ENCODE measurements around the gene PEX26. TPM values are rescaled to one million over a fixed set of nuclear protein-coding genes. Genes with fewer than 3 reads are reported as not detected.

Gene PEX26
- total and polyA plus RNA-seq, 2 experiments from 2014 or later: 4.0 to 48.9 TPM

- ATAC-seq: no peak
Measured at GRCh38 chr22:18154821-18155390, 77.1 kb downstream of the PEX26 start.

More at GRCh38 chr22:18154821-18155390, 77.1 kb downstream of the PEX26 start:
- H3K4me1 Mint-ChIP-seq: peaks cover 34% of the 10 kb centered on the region
- Histone ChIP-seq H2AFZ (no peak overlapping the region), H3K27me3 (ENCODE audit: insufficient read depth) (peaks cover 4% of the 10 kb centered on the region; the same call in 1 of the 2 replicates), H3K27ac (ENCODE audit: low read depth) (no peak overlapping the region), H3K4me2 (no peak overlapping the region), H3K4me3 (no peak overlapping the region), H3K4me1 (ENCODE audit: insufficient read depth) (peaks cover 15% of the 10 kb centered on the region; the same call in 1 of the 2 replicates), H3K79me2 (replicated peaks; ENCODE audit: insufficient read depth) (no peaks in the 10 kb centered on the region), H4K20me1 (replicated peaks; ENCODE audit: insufficient read depth) (no peaks in the 10 kb centered on the region), H3K36me3 (ENCODE audit: insufficient read depth) (no peaks in the 10 kb centered on the region), H3K9me2 (ENCODE audit: insufficient read depth) (no peaks in the 10 kb centered on the region), H3F3A (replicated peaks; ENCODE audit: low read depth) (0 out of 2 replicates have a peak, but pooled peaks cover 4% of the 10 kb centered on the region)
- no peaks in the 10 kb centered on the region for H3K9me3 Mint-ChIP-seq
- H3K36me3 Mint-ChIP-seq (ENCODE audit: low read depth): no peaks in the 10 kb centered on the region; the same call in 1 of the 3 replicates
- H3K27me3 Mint-ChIP-seq (ENCODE audit: insufficient read depth, low read depth, poor library complexity): peaks cover 14% of the 10 kb centered on the region
- TF ChIP-seq NANOG (IDR thresholded peaks at IDR 0.05; ENCODE audit: borderline replicate concordance) (no peak), CTCF (conservative IDR thresholded peaks at IDR 0.05; ENCODE audit: low read depth in 2 of 2) (no peak), JUNB (IDR thresholded peaks at IDR 0.05; ENCODE audit: unreplicated experiment) (no peak), ETS1 (IDR thresholded peaks at IDR 0.05) (no peak), CREB1 (CRISPR knock-in tag; IDR thresholded peaks at IDR 0.05; ENCODE audit: low read depth) (no peak), POLR2AphosphoS5 (IDR thresholded peaks at IDR 0.05; ENCODE audit: low read depth) (no peak), EZH2phosphoT487 (IDR thresholded peaks at IDR 0.05; ENCODE audit: unreplicated experiment) (no peak), EZH2 (IDR thresholded peaks at IDR 0.05; ENCODE audit: low read depth, unreplicated experiment) (no peak), ZNF331 (CRISPR knock-in tag; IDR thresholded peaks at IDR 0.05; ENCODE audit: low read depth) (no peak)
- DNase-seq (ENCODE audit: low spot score): no peak
- no peak overlapping the region for H3K27ac Mint-ChIP-seq
- no peak overlapping the region for H3K4me3 Mint-ChIP-seq

Small RNA genes lying within 50 kb of the gene (small RNA-seq; reads per million reads assigned to genes)
- not detected for gene AC016027.5 (ENCODE audit: low replicate concordance)

Other genes with a start within 250 kb of the PEX26 start
- 28.8 and 33.9 TPM in 2 replicates for gene MICAL3, start 53.4 kb upstream of the PEX26 start, total RNA-seq (2014; rRNA removed; shearing (Covaris generic))
- 10.1 and 11.4 TPM in 2 replicates for gene MICAL3, start 53.4 kb upstream of the PEX26 start, polyA plus RNA-seq (2016; fragmentation: Nextera tagmentation; extraction: Ambion mirVana)
- gene TUBA8, start 32.8 kb downstream of the PEX26 start, total RNA-seq (2014; rRNA removed; shearing (Covaris generic)): 0.31 TPM in 1 of 2 replicates, not detected in the other
- 0.48 and 0.64 TPM in 2 replicates for gene TUBA8, start 32.8 kb downstream of the PEX26 start, polyA plus RNA-seq (2016; fragmentation: Nextera tagmentation; extraction: Ambion mirVana)
- gene USP18, start 72.2 kb downstream of the PEX26 start, total RNA-seq (2014; rRNA removed; shearing (Covaris generic)): 4.4 and 6.5 TPM in 2 replicates
- gene USP18, start 72.2 kb downstream of the PEX26 start, polyA plus RNA-seq (2016; fragmentation: Nextera tagmentation; extraction: Ambion mirVana): 3.8 and 4.2 TPM in 2 replicates

Data from GM23338 (cell line).